ENCODE data around the gene SLC39A3.

Gene SLC39A3

GRCh38 chr19:2768365-2769132, 28.7 kb upstream of the SLC39A3 start:
- no peak for DNase-seq (ENCODE audit: low read depth in 2 of 2, low spot score in 1 of 2)

DNA sequence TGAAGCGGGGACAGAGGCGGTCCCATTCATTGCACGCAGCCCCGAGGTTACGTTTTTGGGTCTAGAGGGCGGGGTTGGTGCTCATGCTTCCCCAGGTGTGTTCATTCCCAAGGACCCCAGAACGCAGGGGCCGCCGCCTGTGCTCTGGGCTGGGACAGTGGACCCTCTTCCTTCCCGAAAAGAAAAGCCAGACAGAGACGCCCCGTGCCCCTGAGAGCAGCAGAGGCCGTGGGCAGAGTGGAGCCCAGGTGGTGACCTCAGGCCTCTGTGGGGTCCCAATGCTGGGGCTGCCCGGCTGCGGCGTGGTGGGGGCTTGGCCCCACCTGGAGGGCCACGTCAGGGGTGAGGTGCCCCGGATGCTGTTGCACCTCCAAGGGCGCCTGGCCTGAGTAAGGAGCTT, 27.9 kb upstream of the SLC39A3 start:
- DNase-seq (ENCODE audit: low read depth in 2 of 2, low spot score in 1 of 2), result no peak

DNA sequence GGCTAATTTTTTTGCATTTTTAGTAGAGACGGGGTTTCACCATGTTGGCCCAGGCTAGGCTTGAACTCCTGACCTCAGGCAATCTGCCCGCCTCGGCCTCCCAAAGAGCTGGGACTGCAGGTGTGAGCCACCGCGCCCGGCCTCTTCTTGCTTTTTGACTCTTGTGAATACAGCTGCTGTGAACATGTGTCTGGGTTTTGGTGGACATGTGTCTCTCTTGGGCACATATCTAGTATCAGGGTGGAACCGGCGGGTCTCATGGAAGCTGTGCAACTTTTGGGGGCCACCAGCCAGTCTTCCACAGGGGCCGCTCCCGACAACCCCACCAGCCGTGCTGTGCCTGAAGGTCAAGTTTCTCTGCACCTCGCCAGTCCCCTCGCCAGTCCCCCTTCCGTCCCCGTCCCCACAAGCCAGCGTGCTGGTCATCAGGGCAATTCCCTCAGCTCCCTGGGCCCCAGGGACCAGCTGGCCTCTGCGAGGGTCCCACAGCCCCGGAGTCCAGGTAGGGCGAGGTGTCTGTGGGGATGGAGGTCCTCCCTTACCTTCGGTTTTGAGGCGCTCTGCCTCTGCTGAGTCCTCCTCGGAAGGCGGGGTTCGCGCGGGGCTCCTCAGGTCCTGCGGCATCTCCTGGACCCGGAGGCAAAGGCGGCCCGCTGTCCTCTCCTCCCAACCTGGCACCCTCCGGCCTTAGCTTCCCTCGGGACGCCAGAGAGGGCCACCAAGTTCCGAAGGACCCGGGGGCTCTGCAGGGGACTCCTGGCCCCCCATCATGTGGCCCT, 27.0 kb upstream of the SLC39A3 start:
- no peak for DNase-seq (ENCODE audit: low read depth in 2 of 2, low spot score in 1 of 2)

- DNase-seq (ENCODE audit: low read depth in 2 of 2, low spot score in 1 of 2), result no peak
Observed at GRCh38 chr19:2765376-2765775, 25.6 kb upstream of the SLC39A3 start.

DNA sequence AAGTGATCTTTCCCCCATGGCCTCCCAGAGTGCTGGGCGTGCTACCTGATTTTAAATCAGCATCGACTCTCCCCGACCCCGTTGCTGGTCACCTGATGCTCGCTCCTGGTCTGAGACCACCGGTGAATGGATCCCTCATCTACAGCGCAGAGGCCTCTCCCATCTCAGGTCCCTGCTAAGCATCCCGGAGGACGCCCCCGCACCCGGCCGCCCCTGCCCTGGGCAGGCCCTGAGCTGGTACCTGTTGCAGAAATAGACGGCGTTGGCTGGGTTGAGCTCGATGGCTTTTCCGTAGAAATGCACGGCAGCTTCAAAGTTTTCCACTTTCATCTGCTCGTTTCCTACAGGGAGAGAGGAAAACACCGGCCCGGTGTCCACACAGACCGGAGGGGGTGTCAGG, 25.1 kb upstream of the SLC39A3 start:
- DNase-seq (ENCODE audit: low read depth in 2 of 2, low spot score in 1 of 2), result no peak

- no peak for DNase-seq (ENCODE audit: low read depth in 2 of 2, low spot score in 1 of 2)
Observed at GRCh38 chr19:2763687-2764086, 23.9 kb upstream of the SLC39A3 start.

DNA sequence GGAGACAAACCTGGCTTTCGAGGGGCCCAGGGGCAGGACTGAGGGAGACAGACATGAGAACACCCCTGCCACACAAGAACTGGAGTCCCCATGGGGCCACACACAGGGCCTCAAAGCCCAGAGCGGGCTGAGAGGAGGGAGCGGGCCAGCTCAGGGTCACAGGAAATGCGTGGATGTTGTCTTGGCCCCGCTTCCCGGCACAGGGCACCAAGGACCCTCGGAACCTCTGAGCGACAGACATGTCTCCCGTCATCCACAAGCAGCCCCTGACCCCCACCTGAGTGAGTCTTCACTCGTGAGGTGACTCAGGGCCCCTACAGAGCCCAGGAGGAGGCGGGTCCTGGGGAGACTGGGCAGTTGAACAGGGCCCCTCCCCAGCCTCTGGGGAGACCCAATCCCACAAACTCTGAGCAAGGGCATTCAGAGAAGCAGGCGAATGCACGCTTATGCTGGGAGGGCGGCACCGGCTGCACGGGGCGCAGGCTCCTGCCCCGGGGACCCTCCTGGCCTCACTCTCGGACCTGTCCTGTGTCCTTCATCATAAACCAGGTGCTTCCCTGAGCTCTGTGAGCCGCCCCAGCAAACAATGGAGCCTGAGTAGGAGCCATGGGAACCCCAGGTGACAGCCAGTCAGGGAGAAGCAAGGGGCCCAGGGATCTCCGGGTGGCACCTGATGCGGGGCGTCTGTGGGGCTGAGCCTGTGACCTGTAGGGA, 23.1 kb upstream of the SLC39A3 start:
- DNase-seq (ENCODE audit: low read depth in 2 of 2, low spot score in 1 of 2), result no peak

GRCh38 chr19:2761876-2762782, 22.3 kb upstream of the SLC39A3 start:
- no peak for DNase-seq (ENCODE audit: low read depth in 2 of 2, low spot score in 1 of 2)

GRCh38 chr19:2761309-2761677, 21.5 kb upstream of the SLC39A3 start:
- DNase-seq (ENCODE audit: low read depth in 2 of 2, low spot score in 1 of 2), result no peak

- DNase-seq (ENCODE audit: low read depth in 2 of 2, low spot score in 1 of 2), result no peak
Observed at GRCh38 chr19:2759965-2760364, 20.1 kb upstream of the SLC39A3 start.

DNA sequence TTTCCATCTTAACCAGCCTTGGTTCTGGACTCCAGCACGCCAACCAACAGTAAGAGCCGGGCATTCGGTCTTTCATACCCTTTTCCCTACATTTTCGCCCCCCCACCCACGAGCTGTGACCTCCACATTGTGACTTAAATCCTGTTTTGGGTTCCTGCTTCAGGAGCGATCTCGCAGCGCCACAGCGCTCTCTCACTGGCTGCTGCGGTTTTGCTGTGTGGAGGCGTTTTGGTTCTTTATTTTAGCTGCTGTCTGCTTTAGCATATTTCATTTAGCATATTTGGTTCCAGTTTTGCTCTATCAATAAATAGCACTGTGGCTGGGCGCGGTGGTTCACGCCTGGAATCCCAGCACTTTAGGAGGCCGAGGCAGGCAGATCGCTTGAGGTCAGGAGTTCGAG, 19.5 kb upstream of the SLC39A3 start:
- DNase-seq (ENCODE audit: low read depth in 2 of 2, low spot score in 1 of 2), result no peak

- no peak for DNase-seq (ENCODE audit: low read depth in 2 of 2, low spot score in 1 of 2)
Observed at GRCh38 chr19:2758601-2759313, 18.9 kb upstream of the SLC39A3 start.

DNA sequence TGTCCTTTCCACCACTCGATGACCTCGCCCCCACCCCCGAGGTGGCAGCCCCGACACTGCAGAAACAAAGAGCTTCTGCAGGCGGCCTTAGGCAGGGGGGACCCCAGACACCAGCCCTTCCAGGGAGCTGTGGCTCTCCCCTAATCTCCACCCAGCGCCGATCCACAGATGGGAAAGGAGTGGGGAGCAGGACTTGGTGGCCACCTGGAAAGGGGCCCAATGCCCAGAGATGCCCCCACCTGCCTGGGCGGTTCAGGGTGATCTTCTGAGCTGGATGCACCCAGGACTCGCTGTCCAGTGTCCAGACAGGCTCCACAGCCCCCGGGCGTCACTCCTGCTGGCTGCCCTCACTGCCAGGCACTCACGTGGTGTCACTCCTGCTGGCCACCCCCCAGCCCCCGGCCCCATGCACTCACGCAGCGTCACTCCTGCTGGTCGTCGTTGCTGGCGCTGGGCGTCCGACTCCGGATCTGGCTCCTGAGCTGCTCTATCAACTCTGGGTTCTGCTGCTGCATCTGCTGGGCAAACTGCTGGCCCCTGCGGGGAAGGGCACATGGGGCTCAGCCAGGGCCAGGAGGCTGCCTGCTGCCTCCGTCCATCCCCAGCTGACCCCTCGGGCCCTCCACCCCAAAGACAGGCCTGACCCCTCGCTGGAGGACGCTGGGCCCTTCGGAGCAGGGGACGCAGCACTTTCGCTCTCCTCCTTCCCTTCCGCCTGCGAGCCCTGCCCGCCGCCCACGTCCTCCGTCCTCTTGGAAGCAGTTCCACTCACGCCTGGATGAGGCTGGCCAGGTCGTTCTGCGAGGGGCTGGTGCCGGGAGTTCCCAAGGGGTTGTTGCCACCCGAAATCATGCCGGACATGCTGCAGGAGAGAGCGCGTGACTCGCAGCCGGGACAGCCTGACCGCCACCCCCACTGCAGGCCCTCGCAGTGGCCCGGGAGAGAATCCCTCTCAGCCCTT, 17.4 kb upstream of the SLC39A3 start:
- DNase-seq (ENCODE audit: low read depth in 2 of 2, low spot score in 1 of 2), result no peak

- DNase-seq (ENCODE audit: low read depth in 2 of 2, low spot score in 1 of 2), result no peak
Observed at GRCh38 chr19:2756477-2756876, 16.7 kb upstream of the SLC39A3 start.

DNA sequence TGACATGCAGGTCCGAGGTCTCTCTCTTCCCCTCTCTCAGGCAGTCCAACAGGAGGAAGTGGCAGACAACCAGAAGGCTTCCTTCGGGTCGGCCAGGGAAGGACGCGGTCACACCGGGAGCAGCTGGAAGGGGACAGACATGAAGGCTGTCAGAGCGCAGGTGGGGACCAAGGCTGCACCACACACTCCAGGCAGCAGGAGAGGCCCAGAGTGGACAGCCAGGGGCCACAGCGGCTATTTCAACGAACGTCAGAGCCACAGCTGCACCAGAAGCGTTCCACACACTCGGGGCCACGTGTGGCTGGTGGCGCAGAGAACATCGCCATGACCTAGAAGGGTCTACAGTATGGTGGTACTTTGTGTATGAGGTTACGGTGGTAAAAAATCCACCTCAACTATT, 16.0 kb upstream of the SLC39A3 start:
- no peak for DNase-seq (ENCODE audit: low read depth in 2 of 2, low spot score in 1 of 2)

GRCh38 chr19:2755448-2755705, 15.6 kb upstream of the SLC39A3 start:
- DNase-seq (ENCODE audit: low read depth in 2 of 2, low spot score in 1 of 2), result no peak

DNA sequence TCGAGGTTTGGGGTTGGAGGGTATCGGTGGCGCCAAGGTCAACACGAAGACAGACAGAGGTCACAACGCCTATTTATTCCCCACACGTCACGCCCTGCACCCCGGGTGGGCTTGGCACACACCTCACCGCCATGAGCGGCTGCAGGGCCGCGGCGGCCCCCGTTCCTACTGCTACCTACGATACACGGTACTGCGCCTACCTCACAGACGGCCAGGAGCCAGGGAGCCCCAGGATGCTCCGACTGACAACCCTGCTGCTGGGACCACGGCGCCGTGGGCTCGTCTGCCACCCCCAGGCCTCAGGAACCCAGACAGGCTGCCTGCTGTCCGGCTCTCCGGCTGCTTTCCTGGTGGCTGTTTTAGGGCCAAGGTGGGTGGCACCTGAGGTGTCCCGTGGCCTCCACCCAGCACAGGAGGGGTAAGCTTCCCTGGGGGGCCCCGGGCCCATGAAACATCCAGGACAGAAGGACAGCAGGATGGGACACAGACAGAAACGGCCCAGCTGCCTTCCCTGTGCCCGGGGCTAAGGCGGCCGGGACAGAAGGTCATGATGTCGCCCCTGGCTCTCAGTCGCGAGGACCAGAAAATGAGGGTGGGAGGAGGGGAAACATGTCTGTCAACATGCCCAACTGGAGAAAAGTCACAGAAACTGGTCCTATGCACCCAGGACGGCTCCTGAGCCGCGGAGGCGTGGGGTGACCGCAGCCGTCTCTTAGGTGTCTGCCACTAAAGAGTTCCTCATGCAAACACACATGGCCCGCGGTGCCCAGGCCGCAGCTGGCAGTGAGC, 15.0 kb upstream of the SLC39A3 start:
- DNase-seq (ENCODE audit: low read depth in 2 of 2, low spot score in 1 of 2), result no peak

DNA sequence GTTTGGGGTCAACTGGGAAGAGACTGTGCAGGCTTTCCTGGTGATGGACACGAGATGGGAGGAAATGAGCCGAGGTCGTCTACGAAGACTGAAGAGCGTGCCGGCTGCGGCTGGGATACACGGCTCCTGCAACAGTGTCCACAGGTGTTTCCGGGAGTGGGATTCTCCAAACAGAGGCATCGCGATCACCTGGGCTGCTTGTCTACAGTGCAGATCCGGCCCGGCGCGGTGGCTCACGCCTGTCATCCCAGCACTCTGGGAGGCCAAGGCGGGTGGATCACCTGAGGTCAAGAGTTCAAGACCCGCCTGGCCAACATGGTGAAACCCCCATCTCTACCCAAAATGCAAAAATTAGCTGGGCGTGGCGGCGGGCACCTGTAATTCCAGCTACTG, 11.6 kb upstream of the SLC39A3 start:
- DNase-seq (ENCODE audit: low read depth in 2 of 2, low spot score in 1 of 2), result no peak

Measured in stimulated activated CD8-positive, alpha-beta memory T cell treated with anti-CD3 and anti-CD28 coated beads, Interleukin-4, amount 100 ng/mL, for 4 hours (primary cell).